K562 (cell line): ENCODE measurements around the gene ECSIT. TPM values are rescaled to one million over a fixed set of nuclear protein-coding genes. Genes with fewer than 3 reads are reported as not detected.

ENCODE experiments used
- ATAC-seq: fragments of 200-7000 bp; cut with Tn5 transposase; 3 replicates; pipeline ENCODE4 v1.9.1; 2020; ENCODE audit warnings: moderate library complexity
- BruUV-seq: library from RNA; stranded (reverse); fragments of 400-500 nt; replicated peaks from 2 replicates; lab custom pipeline; 2021; lab: Mats Ljungman, UMichigan
- CTCF ChIA-PET: fragments of 300-600 bp; formaldehyde crosslinking; extraction: SDS; loops from one replicate; lab custom pipeline; 2021; ENCODE audit warnings: low intra/inter-chr PET ratio; lab: Yijun Ruan, JAX
- POLR2A ChIA-PET: fragments of 300-600, 350-650 bp; sonication (Branson Sonifier 250); formaldehyde crosslinking; extraction: SDS; loops from one replicate; lab custom pipeline; 2021; ENCODE audit warnings: antibody characterized with exemption, inconsistent platforms; lab: Yijun Ruan, JAX
- DNase-seq, 4 experiments: peaks; one replicate each; pipeline versions ENCODE4 v3.0.0 to v3.0.0-alpha.2; 2011 to 2018; ENCODE audit warnings: low spot score in 3 of 4, mixed read lengths in 3 of 4; ENCODE audit errors: extremely low read depth in 1 of 4
- FAIRE-seq: peaks from 2 replicates; lab custom pipeline; 2011; peaks lifted over from hg19 to GRCh38; lab: Jason Lieb, UNC
- H2AFZ ChIP-seq: 2 replicates; pipeline ENCODE4 v1.6.0; 2011; ENCODE audit warnings: low read depth, low read length, control low read depth, inconsistent platforms
- H3K27ac ChIP-seq: fragments of 200-600 bp; 3 replicates; pipeline ENCODE4 v1.8.0; 2011; ENCODE audit warnings: low read depth, mild to moderate bottlenecking, control low read depth, inconsistent platforms, low read length, moderate library complexity, mixed read lengths; ENCODE audit errors: extremely low read depth
- H3K27me3 ChIP-seq, 2 experiments: fragments of 300-600 bp in 1 of 2; 2 replicates in 1 of 2; 3 replicates in 1 of 2; pipeline versions ENCODE4 v1.6.0 to v1.8.0; 2011; ENCODE audit warnings: inconsistent platforms in 2 of 2, low read length in 2 of 2, mild to moderate bottlenecking in 1 of 2, mixed read lengths in 1 of 2, moderate library complexity in 1 of 2; ENCODE audit not compliant: control insufficient read depth in 2 of 2, insufficient read depth in 2 of 2
- H3K36me3 ChIP-seq: fragments of 300-600 bp; 3 replicates; pipeline ENCODE4 v1.8.0; 2011; ENCODE audit warnings: mild to moderate bottlenecking, low read length, inconsistent platforms; ENCODE audit not compliant: control insufficient read depth, insufficient read depth
- H3K4me1 ChIP-seq, 2 experiments: fragments of 200-600 bp in 1 of 2; replicated peaks in 1 of 2; 2 replicates in 1 of 2; 3 replicates in 1 of 2; pipeline versions ENCODE4 v1.5.1 to v1.8.0; 2011; ENCODE audit warnings: inconsistent platforms in 2 of 2, low read length in 2 of 2, mild to moderate bottlenecking in 1 of 2, mixed read lengths in 1 of 2, moderate library complexity in 1 of 2; ENCODE audit not compliant: control insufficient read depth in 2 of 2, insufficient read depth in 2 of 2
- H3K4me2 ChIP-seq: 2 replicates; pipeline ENCODE4 v1.6.1; 2011; ENCODE audit warnings: low read length, control low read depth, inconsistent platforms, mixed read lengths; ENCODE audit not compliant: insufficient read depth
- H3K4me3 ChIP-seq: fragments of 200-600 bp; sonication (generic), shearing (Covaris generic); 2 replicates; pipeline ENCODE4 v1.5.1; 2016; ENCODE audit warnings: control low read depth, inconsistent platforms
- H3K79me2 ChIP-seq: fragments of 200-600 bp; 3 replicates; pipeline ENCODE4 v1.8.0; 2011; ENCODE audit warnings: low read length, inconsistent platforms; ENCODE audit not compliant: control insufficient read depth, insufficient read depth
- H3K9ac ChIP-seq, 2 experiments: 2 replicates each; pipeline versions ENCODE4 v1.6.0 to v1.6.1; 2011; ENCODE audit warnings: low read depth in 2 of 2, low read length in 2 of 2, control low read depth in 1 of 2, inconsistent platforms in 1 of 2, mild to moderate bottlenecking in 1 of 2, mixed read lengths in 1 of 2; ENCODE audit not compliant: insufficient read depth in 1 of 2
- H3K9me1 ChIP-seq: one replicate; pipeline ENCODE4 v1.6.0; 2011; ENCODE audit warnings: inconsistent platforms, mild to moderate bottlenecking, low read length, moderate library complexity; ENCODE audit not compliant: control insufficient read depth, insufficient read depth
- H3K9me3 ChIP-seq: replicated peaks from 2 replicates; pipeline ENCODE4 v1.5.1; 2011; ENCODE audit warnings: low read depth, low read length, inconsistent platforms; ENCODE audit not compliant: control insufficient read depth, insufficient read depth
- H4K20me1 ChIP-seq: replicated peaks from 2 replicates; pipeline ENCODE4 v1.6.1; 2011; ENCODE audit warnings: low read length, inconsistent platforms, mixed read lengths; ENCODE audit not compliant: control insufficient read depth, insufficient read depth
- MAFF ChIP-seq: IDR thresholded peaks from 2 replicates; pipeline ENCODE4 v1.6.1; 2012; ENCODE audit warnings: low read length, improper control_type of control experiment
- ZNF699 ChIP-seq: fragments of 250-450 bp; sonication (Bioruptor Pico); IDR thresholded peaks from 2 replicates; pipeline ENCODE4 v1.8.0; 2021; ENCODE audit warnings: mild to moderate bottlenecking, moderate library complexity; ENCODE audit not compliant: insufficient replicate concordance
- WGBS: fragments of 100-300 bp; shearing (Covaris generic); methylation state at CpG from one replicate; pipeline ENCODE4 v1.1.6; 2016; ENCODE audit warnings: low coverage, mixed read lengths; ENCODE audit not compliant: insufficient coverage; ENCODE audit errors: missing lambda C conversion rate; 5-methylcytosine and 5-hydroxymethylcytosine counted together
- in situ Hi-C: fragments of 300-500 bp; cut with MboI; formaldehyde crosslinking; loops from 4 replicates; pipeline ENCODE4 v1.15.0; 2018; ENCODE audit warnings: inconsistent platforms, mixed read lengths
- intact Hi-C: fragments of 100-400 bp; cut with micrococcal nuclease; formaldehyde crosslinking; loops from 2 replicates; pipeline ENCODE4 v1.14.2; 2022
- polyA plus RNA-seq, 8 experiments: library from polyadenylated mRNA; depleted of rRNA in 4 of 8; stranded (reverse) in 5 of 8; unstranded in 3 of 8; fragments of >200 nt; fragmentation: Nextera tagmentation in 2 of 8; fragmentation: Illumina TruSeq in 1 of 8; extraction: Ambion mirVana in 2 of 8; extraction: Trizol in 1 of 8; gene quantifications; 2 replicates each; pipeline versions ENCODE4 v1.2.1 to v1.2.3, GENCODE V29; 2011 to 2014; ENCODE audit warnings: inconsistent platforms in 1 of 8, missing spikeins in 1 of 8
- total RNA-seq, 7 experiments: library from RNA; depleted of rRNA in 6 of 7; stranded (reverse); fragments of >200 nt in 6 of 7; fragmentation: Illumina TruSeq in 2 of 7; extraction: Trizol in 2 of 7; gene quantifications; 2 replicates each; pipeline versions ENCODE4 v1.2.1 to v1.2.3, GENCODE V29; 2011 to 2021; ENCODE audit warnings: low replicate concordance in 1 of 7
- TF ChIP-seq, protein P1 (sequence below): fragments of 450-650 bp; IDR thresholded peaks from 2 replicates; pipeline ENCODE4 v1.6.1; 2016; ENCODE audit warnings: missing biosample characterization, missing genetic modification characterization

Gene ECSIT
- total and polyA plus RNA-seq, 9 of the 15 experiments (the other 6 are each of a cell fraction or from before 2014, with no cell fraction given) = 1.1 to 82.5 (median 43.9) TPM

DNA sequence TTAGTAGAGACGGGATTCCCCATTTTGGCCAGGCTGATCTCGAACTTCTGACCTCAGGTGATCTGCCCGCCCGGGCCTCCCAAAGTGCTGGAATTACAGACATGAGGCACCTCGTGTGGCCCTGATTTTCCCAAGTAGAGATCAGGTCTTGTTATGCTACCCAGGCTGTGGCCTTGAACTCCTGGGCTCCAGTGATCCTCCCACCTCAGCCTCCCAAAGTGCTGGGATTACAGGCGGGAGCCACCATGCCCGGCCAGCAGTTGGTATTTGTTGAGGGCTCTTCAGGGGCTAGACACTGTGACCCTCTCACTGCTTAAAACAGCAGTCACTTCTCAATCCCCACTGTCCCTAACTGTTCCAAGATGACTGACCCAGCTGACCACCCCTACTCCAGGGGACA is 39.6 kb downstream of the ECSIT start:
- TF ChIP-seq, protein P1, sequence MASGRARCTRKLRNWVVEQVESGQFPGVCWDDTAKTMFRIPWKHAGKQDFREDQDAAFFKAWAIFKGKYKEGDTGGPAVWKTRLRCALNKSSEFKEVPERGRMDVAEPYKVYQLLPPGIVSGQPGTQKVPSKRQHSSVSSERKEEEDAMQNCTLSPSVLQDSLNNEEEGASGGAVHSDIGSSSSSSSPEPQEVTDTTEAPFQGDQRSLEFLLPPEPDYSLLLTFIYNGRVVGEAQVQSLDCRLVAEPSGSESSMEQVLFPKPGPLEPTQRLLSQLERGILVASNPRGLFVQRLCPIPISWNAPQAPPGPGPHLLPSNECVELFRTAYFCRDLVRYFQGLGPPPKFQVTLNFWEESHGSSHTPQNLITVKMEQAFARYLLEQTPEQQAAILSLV (tag) = no peak
- TF ChIP-seq ZNF699 (no peak), MAFF (no peak)
- H3K4me1 ChIP-seq = peaks cover 0 to 17% of the 10 kb centered on the region in 2 experiments; a peak in 2 of 5 replicates
- H2AFZ ChIP-seq = no peak overlapping the region
- H3K4me3 ChIP-seq = no peak overlapping the region
- DNase-seq = no peak
- no peak for ATAC-seq
- H3K79me2 ChIP-seq = no peaks in the 10 kb centered on the region
- intact Hi-C loops = loop anchor here (10.0 kb wide), 1 partner anchor 195 kb away; the partner anchor contains the start of gene TSPAN16
- H3K27ac ChIP-seq = no peak overlapping the region
- H3K9me3 ChIP-seq = no peaks in the 10 kb centered on the region
- no peaks in the 10 kb centered on the region for H3K9me1 ChIP-seq
- ChIA-PET POLR2A (no interaction called here), CTCF (interaction anchor here (0.6 kb wide), 1 partner anchor 199 kb away, joined by 5 read pairs; no protein-coding TSS in a partner anchor)
- H3K9ac ChIP-seq = no peak overlapping the region
- no peak for FAIRE-seq
- H3K4me2 ChIP-seq = no peak overlapping the region
- in situ Hi-C loops = no loop called here
- BruUV-seq = no TSS peak
- no peaks in the 10 kb centered on the region for H4K20me1 ChIP-seq
- WGBS = 89% methylated on average over 6 of the region's 7 CpGs
- H3K27me3 ChIP-seq = no peaks in the 10 kb centered on the region
- H3K36me3 ChIP-seq = no peaks in the 10 kb centered on the region
